Activated CD4-positive, alpha-beta T cell treated with anti-CD3 and anti-CD28 coated beads, Interleukin-2, amount 10 ng/mL, durations not matched to agents 7 days and 5 days (primary cell): Measurements from ENCODE around the gene DCXR. TPM values are rescaled to one million over a fixed set of nuclear protein-coding genes. Genes with fewer than 3 reads are reported as not detected.

Experiments
- CTCF ChIA-PET: fragments of 350-600 bp; sonication (Branson Sonifier 250); formaldehyde crosslinking; loops from one replicate; lab custom pipeline; 2021; ENCODE audit warnings: antibody characterized with exemption; lab: Charles Lee
- POLR2A ChIA-PET: fragments of 350-600 bp; sonication (Branson Sonifier 250); formaldehyde crosslinking; loops from one replicate; lab custom pipeline; 2021; ENCODE audit warnings: antibody characterized with exemption; lab: Charles Lee
- DNase-seq: peaks from one replicate; pipeline ENCODE4 v3.0.0-alpha.2; 2020
- H3K27ac Mint-ChIP-seq: one replicate; pipeline ENCODE4 v1.8.0; 2021; ENCODE audit warnings: mild to moderate bottlenecking, moderate library complexity, mixed read lengths
- H3K27me3 Mint-ChIP-seq: one replicate; pipeline ENCODE4 v1.8.0; 2021; ENCODE audit warnings: mixed read lengths
- H3K36me3 Mint-ChIP-seq: one replicate; pipeline ENCODE4 v1.8.0; 2021; ENCODE audit warnings: low read depth, mixed read lengths
- H3K4me1 Mint-ChIP-seq: one replicate; pipeline ENCODE4 v1.8.0; 2021; ENCODE audit warnings: mixed read lengths
- H3K4me3 Mint-ChIP-seq: one replicate; pipeline ENCODE4 v1.8.0; 2021; ENCODE audit warnings: mild to moderate bottlenecking, moderate library complexity, mixed read lengths
- H3K9me3 Mint-ChIP-seq: one replicate; pipeline ENCODE4 v1.8.0; 2021; ENCODE audit warnings: mixed read lengths
- total RNA-seq, 2 experiments: library from RNA; stranded (reverse); gene quantifications; one replicate each; pipeline ENCODE4 v1.2.3, GENCODE V29; 2021

Gene DCXR
- total RNA-seq, 2 experiments from 2014 or later, result 140 to 144 TPM

DNA sequence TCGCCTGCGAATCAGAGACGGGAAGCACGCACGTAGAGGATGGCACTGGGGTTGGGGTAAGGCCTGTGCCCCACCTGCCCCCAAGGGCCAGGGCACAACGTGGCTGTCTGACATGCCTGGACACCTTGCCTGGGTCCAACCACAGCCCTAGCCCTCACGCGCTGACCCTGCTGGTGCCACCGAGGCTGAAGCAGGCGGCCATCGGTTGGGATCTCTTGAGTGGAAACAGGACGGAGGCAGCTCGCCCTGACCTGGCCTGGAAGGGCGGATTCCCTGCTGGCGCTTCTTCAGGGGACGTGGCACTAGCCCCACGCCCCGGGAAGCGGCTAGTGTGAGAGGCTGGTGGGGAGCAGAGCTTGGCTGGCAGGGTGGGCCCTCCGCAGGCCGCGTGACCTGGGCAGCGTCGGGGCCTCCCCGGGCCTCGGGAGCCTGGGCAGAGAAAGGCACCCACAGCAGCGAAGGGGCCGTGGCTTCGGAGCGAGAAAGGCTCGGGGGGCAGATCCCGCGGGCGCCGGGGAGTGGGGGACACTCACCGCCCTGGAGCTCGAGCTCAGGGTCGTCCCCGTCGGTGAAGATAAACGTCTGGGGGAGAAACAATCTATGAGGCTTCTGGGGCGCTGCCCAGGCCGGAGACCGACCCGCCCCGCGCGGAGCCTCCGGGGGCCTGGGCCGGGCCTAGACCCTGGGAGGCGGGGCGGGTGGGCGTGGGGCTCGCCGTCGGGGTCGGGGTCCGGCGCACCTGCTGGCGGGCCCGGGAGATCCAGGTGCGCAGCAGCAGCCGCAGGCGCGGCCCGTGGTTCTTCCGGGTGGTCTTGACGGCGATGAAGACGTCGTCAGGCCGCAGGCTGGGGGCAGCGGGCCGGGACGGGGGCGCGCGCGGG is 13.5 kb upstream of the DCXR start:
- CTCF ChIA-PET, result interaction anchor here (0.5 to 2.3 kb wide), 6 partner anchors 10 to 135 kb away, joined by 3 to 14 read pairs (median 4); partner anchors contain the start of gene DCXR
- Mint-ChIP-seq H3K4me3 (peak overlapping the region; percentile 82), H3K36me3 (peaks cover 5% of the 10 kb centered on the region), H3K9me3 (no peaks in the 10 kb centered on the region), H3K4me1 (peaks cover 23% of the 10 kb centered on the region), H3K27me3 (no peaks in the 10 kb centered on the region), H3K27ac (peak overlapping the region; percentile 93)
- DNase-seq, result no peak
- POLR2A ChIA-PET, result no interaction called here

GRCh38 chr17:82050152-82050760 is 12.8 kb upstream of the DCXR start:
- peak overlapping the region; percentile 82 for H3K4me3 Mint-ChIP-seq
- H3K4me1 Mint-ChIP-seq, result peaks cover 23% of the 10 kb centered on the region
- peaks cover 5% of the 10 kb centered on the region for H3K36me3 Mint-ChIP-seq
- DNase-seq, result no peak
- no peaks in the 10 kb centered on the region for H3K27me3 Mint-ChIP-seq
- ChIA-PET CTCF (interaction anchor here (0.5 to 2.3 kb wide), 5 partner anchors 9 to 135 kb away, joined by 3 to 14 read pairs (median 4); partner anchors contain the start of gene DCXR), POLR2A (no interaction called here)
- peak overlapping the region; percentile 93 for H3K27ac Mint-ChIP-seq
- H3K9me3 Mint-ChIP-seq, result no peaks in the 10 kb centered on the region

DNA sequence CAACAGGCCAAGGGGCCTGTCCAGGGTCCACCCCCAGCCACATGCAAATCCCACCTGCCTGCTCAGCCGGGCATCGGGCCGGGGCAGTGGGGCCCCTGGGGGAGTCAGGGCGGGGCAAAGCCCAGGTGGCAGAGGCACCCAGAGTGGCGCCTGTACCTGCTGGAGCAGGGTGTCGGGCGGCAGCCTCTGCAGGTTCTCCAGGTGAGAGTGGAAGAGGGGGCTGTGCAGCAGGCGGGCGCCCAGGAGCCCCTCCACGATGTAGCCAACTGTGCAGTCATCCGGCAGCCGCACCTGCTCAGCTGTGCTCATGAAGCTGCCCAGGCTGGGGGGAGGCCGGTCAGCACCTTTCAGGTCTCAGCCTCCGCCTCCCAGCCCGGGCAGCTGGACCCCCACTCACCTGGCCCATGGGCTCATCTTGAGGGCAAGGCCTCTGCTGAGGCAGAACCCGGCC is 12.0 kb upstream of the DCXR start:
- Mint-ChIP-seq H3K4me1 (peaks cover 23% of the 10 kb centered on the region), H3K36me3 (peaks cover 3% of the 10 kb centered on the region), H3K27me3 (no peaks in the 10 kb centered on the region), H3K4me3 (no peak overlapping the region), H3K9me3 (no peaks in the 10 kb centered on the region), H3K27ac (no peak overlapping the region)
- no peak for DNase-seq
- ChIA-PET CTCF (interaction anchor here (1.5 to 2.3 kb wide), 3 partner anchors 9 to 19 kb away, joined by 4 to 14 read pairs (median 7); partner anchors contain the start of gene DCXR), POLR2A (no interaction called here)

GRCh38 chr17:82049106-82049505 is 11.6 kb upstream of the DCXR start:
- ChIA-PET POLR2A (no interaction called here), CTCF (interaction anchor here (2.3 kb wide), 1 partner anchor 11 kb away, joined by 14 read pairs; the partner anchor contains the start of gene DCXR)
- peaks cover 23% of the 10 kb centered on the region for H3K4me1 Mint-ChIP-seq
- DNase-seq, result no peak
- H3K27ac Mint-ChIP-seq, result no peak overlapping the region
- no peaks in the 10 kb centered on the region for H3K9me3 Mint-ChIP-seq
- H3K4me3 Mint-ChIP-seq, result no peak overlapping the region
- peaks cover 3% of the 10 kb centered on the region for H3K36me3 Mint-ChIP-seq
- H3K27me3 Mint-ChIP-seq, result no peaks in the 10 kb centered on the region

DNA sequence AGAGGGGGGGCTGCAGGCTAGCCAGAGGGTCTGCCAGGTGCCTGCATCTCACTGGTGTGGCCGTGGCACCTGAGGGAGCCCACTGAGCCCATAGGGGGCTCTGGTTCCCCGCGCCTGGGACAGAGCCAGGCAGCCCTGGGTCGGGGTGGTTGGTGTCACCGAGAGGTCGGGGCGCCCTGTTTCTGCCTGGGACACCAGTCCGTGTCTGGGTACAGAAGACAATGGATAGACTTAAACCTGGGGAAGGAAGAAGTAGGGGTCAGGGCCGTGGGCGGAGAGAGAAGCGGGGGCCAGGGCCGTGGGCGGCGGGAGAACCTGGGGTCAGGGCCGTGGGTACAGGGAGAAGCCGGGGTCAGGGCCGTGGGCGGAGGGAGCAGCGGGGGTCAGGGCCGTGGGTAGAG is 11.1 kb upstream of the DCXR start:
- Mint-ChIP-seq H3K36me3 (peaks cover 3% of the 10 kb centered on the region), H3K4me3 (no peak overlapping the region), H3K27me3 (no peaks in the 10 kb centered on the region), H3K9me3 (no peaks in the 10 kb centered on the region), H3K4me1 (peaks cover 21% of the 10 kb centered on the region), H3K27ac (no peak overlapping the region)
- CTCF ChIA-PET, result interaction anchor here (0.9 kb wide), 1 partner anchor 11 kb away, joined by 4 read pairs; the partner anchor contains the start of gene DCXR
- POLR2A ChIA-PET, result no interaction called here
- DNase-seq, result no peak

DNA sequence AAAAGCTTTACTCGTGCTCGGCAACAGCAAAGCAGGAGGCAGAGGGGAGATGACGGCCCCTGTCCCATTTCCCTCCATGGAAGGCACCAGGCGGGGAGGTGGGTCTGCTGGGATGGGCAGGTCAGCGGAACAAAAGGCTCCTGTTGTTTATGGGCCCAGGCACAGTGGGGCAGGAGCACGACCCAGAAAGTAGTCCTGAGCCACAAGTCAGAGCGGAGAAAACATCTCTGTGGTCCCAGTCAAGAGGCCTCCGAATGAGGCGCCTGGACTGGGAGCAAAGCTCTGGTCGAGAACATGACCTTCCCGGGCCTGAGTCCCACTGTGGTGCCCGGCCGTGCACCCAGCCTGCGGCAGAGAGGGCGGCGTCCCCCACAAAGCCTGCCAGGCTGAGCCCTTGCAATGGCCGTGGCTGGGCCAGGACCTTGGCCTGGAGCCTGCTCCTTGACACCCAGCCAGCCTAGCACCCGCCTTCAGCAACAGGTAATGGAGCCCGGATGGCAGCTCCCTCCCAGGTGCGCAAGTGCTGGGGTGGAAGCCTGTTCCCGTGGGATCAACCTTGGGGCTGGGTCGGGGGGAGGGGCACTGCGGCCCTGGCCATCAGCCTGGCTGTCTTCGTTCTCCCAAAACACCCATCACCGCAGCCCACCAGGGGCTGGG is 10.5 kb upstream of the DCXR start:
- Mint-ChIP-seq H3K4me1 (peaks cover 16% of the 10 kb centered on the region), H3K9me3 (no peaks in the 10 kb centered on the region), H3K27ac (no peak overlapping the region), H3K27me3 (no peaks in the 10 kb centered on the region), H3K4me3 (no peak overlapping the region), H3K36me3 (peaks cover 3% of the 10 kb centered on the region)
- DNase-seq, result no peak
- ChIA-PET POLR2A (no interaction called here), CTCF (interaction anchor here (0.9 to 1.0 kb wide), 2 partner anchors 10 to 17 kb away, joined by 3 to 4 read pairs; partner anchors contain the start of gene DCXR)

GRCh38 chr17:82047379-82047778 is 9.9 kb upstream of the DCXR start:
- CTCF ChIA-PET, result interaction anchor here (1.0 kb wide), 1 partner anchor 17 kb away, joined by 3 read pairs; no protein-coding TSS in a partner anchor
- POLR2A ChIA-PET, result no interaction called here
- H3K4me1 Mint-ChIP-seq, result peaks cover 11% of the 10 kb centered on the region
- no peak overlapping the region for H3K27ac Mint-ChIP-seq
- no peak for DNase-seq
- H3K9me3 Mint-ChIP-seq, result no peaks in the 10 kb centered on the region
- H3K27me3 Mint-ChIP-seq, result no peaks in the 10 kb centered on the region
- peaks cover 3% of the 10 kb centered on the region for H3K36me3 Mint-ChIP-seq
- no peak overlapping the region for H3K4me3 Mint-ChIP-seq

DNA sequence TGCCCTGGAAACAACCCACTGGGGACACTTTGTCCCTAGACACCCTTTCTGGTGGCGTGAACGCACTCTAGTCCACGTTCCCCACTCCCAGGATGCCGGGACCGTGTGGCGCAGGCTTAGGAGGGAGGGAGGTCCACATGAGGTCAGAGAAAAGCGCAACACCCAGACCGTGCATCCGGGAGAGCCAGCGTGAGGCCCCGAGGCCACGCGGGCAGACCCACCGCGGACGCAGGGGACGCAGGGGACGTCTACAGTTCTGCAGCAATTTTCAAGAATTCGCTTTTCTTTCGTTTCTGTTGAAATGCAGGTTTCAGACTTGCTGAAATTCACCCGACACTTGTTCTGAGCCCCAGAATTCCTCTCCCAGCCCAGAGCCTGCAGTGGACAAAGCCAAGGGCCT is 9.4 kb upstream of the DCXR start:
- no peak overlapping the region for H3K4me3 Mint-ChIP-seq
- CTCF ChIA-PET, result no interaction called here
- H3K27me3 Mint-ChIP-seq, result no peaks in the 10 kb centered on the region
- peaks cover 3% of the 10 kb centered on the region for H3K36me3 Mint-ChIP-seq
- H3K27ac Mint-ChIP-seq, result no peak overlapping the region
- DNase-seq, result no peak
- no peaks in the 10 kb centered on the region for H3K9me3 Mint-ChIP-seq
- peaks cover 11% of the 10 kb centered on the region for H3K4me1 Mint-ChIP-seq
- POLR2A ChIA-PET, result no interaction called here

DNA sequence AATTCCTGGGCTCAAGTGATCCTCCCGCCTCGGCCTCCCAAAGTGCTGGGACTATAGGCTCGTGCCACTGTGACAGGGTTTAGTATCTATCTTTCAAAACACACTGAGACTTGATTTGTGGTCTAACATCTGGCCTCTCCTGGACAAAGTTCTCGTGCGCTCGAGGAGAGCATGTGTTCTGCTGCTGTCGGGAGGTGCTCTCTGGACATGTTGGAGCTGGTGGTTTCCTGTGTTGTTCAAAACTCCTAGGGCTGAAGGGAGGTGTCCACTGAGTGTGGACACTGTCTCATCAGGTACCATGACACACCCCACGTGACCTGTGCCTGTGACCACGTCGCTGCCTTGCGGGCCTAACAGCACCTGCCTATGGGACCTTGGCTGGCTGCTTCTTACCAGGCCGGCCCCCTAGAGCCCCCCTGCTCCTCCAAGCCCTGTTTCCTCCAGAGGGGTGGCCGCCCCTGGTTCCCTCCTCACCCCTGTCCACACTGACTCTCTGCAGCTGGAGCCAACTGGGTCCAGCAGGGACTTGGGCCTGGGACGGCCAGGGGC is 8.5 kb upstream of the DCXR start:
- Mint-ChIP-seq H3K4me3 (no peak overlapping the region), H3K4me1 (peaks cover 11% of the 10 kb centered on the region), H3K9me3 (no peaks in the 10 kb centered on the region), H3K27me3 (no peaks in the 10 kb centered on the region), H3K27ac (no peak overlapping the region), H3K36me3 (peaks cover 3% of the 10 kb centered on the region)
- ChIA-PET CTCF (no interaction called here), POLR2A (no interaction called here)
- DNase-seq, result no peak

GRCh38 chr17:82043507-82043906 is 6.0 kb upstream of the DCXR start:
- ChIA-PET POLR2A (interaction anchor here (0.6 kb wide), 1 partner anchor 13 kb away, joined by 3 read pairs; no protein-coding TSS in a partner anchor), CTCF (interaction anchor here (1.6 to 2.2 kb wide), 2 partner anchors 13 to 63 kb away, joined by 4 read pairs; no protein-coding TSS in a partner anchor)
- no peaks in the 10 kb centered on the region for H3K9me3 Mint-ChIP-seq
- H3K4me3 Mint-ChIP-seq, result no peak overlapping the region
- peaks cover 6% of the 10 kb centered on the region for H3K4me1 Mint-ChIP-seq
- H3K36me3 Mint-ChIP-seq, result peaks cover 3% of the 10 kb centered on the region
- DNase-seq, result no peak
- H3K27me3 Mint-ChIP-seq, result no peaks in the 10 kb centered on the region
- no peak overlapping the region for H3K27ac Mint-ChIP-seq

DNA sequence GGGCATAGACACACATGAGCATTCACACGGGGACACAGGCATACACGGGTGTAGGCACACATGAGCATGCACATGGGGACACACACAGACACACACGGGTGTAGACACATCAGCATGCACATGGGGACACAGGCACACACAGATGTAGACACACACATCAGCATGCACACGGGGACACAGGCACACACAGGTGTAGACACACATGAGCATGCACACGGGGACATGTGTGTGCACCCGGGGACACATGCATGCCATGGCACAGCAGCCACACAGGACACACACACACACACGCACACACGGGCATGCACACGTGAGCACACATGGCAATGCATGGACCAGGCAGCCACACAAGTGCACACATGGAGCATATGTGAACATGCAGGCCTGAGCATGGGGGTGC is 5.2 kb upstream of the DCXR start:
- Mint-ChIP-seq H3K4me1 (peaks cover 11% of the 10 kb centered on the region), H3K4me3 (no peak overlapping the region), H3K27me3 (no peaks in the 10 kb centered on the region), H3K36me3 (peaks cover 2% of the 10 kb centered on the region), H3K9me3 (no peaks in the 10 kb centered on the region), H3K27ac (no peak overlapping the region)
- ChIA-PET CTCF (interaction anchor here (2.2 kb wide), 1 partner anchor 12 kb away, joined by 4 read pairs; no protein-coding TSS in a partner anchor), POLR2A (interaction anchor here (0.6 kb wide), 1 partner anchor 549 kb away, joined by 3 read pairs; no protein-coding TSS in a partner anchor)
- DNase-seq, result no peak
